RWPE2 (cell line): ENCODE results near the gene TRAPPC5.

ENCODE experiments used
- ATAC-seq: fragments of 200-7000 bp; cut with Tn5 transposase; 3 replicates; pipeline ENCODE4 v1.9.1; 2021; ENCODE audit warnings: low read depth
- DNase-seq: peaks from one replicate; pipeline ENCODE4 v3.0.0-alpha.2; 2020; ENCODE audit warnings: low spot score
- H3K27ac ChIP-seq: fragments of 450-650 bp; 2 replicates; pipeline ENCODE4 v1.5.1; 2017; ENCODE audit warnings: mild to moderate bottlenecking; ENCODE audit not compliant: poor library complexity, severe bottlenecking
- H3K27me3 ChIP-seq: fragments of 250-450 bp; sonication (Bioruptor Pico); 2 replicates; pipeline ENCODE4 v1.5.1; 2021; ENCODE audit warnings: mild to moderate bottlenecking, moderate library complexity; ENCODE audit not compliant: insufficient read depth, poor library complexity, severe bottlenecking
- H3K36me3 ChIP-seq: fragments of 250-450 bp; sonication (Bioruptor Pico); 2 replicates; pipeline ENCODE4 v1.5.1; 2020; ENCODE audit warnings: low read depth, mild to moderate bottlenecking, moderate library complexity
- H3K4me1 ChIP-seq: fragments of 250-450 bp; sonication (Bioruptor Pico); 2 replicates; pipeline ENCODE4 v1.5.1; 2021; ENCODE audit warnings: mild to moderate bottlenecking, moderate library complexity; ENCODE audit not compliant: insufficient read depth, poor library complexity, severe bottlenecking
- H3K4me3 ChIP-seq: fragments of 250-450 bp; sonication (Bioruptor Pico); 2 replicates; pipeline ENCODE4 v1.5.1; 2021; ENCODE audit warnings: mild to moderate bottlenecking, moderate library complexity; ENCODE audit not compliant: severe bottlenecking
- H3K9me3 ChIP-seq: fragments of 250-450 bp; sonication (Bioruptor Pico); 2 replicates; pipeline ENCODE4 v1.5.1; 2021; ENCODE audit warnings: mild to moderate bottlenecking, moderate library complexity; ENCODE audit not compliant: severe bottlenecking
- TF ChIP-seq, protein P1 (sequence below): fragments of 450-650 bp; IDR thresholded peaks from one replicate; pipeline ENCODE4 v1.5.1; 2017; ENCODE audit warnings: mild to moderate bottlenecking, moderate library complexity; ENCODE audit not compliant: poor library complexity, severe bottlenecking

The TRAPPC5 gene

DNA sequence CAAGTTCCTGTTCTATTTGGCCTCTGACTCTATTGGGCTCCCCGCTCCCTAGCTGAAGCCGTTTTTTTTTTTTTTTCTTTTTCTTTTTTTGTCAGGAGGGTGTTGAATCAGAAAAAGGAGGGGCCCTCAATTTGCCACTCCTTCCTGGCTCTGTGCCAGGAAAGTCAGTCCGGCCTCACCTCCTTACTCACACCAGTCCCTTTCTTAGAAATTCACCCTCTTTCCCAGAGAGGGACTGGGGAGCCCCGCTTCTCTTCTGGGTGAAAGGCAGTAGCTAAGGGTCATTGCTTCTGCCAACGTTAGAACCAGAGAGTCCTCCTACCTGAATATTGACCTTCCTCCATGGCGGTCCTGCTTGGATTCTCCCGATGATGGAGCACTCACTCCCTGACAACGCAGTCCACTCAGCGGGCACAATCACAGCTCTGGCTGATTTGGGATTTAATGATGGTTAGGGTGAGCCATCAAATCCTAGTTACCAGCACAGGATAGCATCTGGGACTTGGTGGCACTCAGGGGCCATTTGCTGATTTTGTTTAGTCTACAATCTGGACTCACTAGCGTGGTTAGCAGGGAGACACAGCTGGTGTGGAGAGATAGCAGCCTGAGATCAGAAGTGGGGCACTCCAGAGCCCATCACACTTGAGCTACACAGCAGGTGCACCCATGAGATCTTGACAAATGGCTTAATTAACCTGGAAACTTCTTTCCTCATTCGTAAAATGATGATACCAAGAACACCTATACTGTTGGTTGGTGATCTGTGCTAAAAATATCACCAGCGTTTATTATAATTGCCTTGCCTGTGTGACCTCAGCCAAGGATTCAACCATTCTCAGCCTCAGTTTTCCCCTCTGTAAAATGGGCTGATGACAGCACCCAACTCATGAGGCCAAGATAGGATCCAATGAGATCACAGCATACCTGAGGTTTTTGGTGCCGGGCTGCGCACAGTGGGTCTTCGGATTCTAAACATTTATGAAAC, 19.1 kb downstream of the TRAPPC5 start:
- no peak for DNase-seq
- TF ChIP-seq, protein P1, sequence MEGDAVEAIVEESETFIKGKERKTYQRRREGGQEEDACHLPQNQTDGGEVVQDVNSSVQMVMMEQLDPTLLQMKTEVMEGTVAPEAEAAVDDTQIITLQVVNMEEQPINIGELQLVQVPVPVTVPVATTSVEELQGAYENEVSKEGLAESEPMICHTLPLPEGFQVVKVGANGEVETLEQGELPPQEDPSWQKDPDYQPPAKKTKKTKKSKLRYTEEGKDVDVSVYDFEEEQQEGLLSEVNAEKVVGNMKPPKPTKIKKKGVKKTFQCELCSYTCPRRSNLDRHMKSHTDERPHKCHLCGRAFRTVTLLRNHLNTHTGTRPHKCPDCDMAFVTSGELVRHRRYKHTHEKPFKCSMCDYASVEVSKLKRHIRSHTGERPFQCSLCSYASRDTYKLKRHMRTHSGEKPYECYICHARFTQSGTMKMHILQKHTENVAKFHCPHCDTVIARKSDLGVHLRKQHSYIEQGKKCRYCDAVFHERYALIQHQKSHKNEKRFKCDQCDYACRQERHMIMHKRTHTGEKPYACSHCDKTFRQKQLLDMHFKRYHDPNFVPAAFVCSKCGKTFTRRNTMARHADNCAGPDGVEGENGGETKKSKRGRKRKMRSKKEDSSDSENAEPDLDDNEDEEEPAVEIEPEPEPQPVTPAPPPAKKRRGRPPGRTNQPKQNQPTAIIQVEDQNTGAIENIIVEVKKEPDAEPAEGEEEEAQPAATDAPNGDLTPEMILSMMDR = no peak
- H3K27ac ChIP-seq = no peak overlapping the region
- ATAC-seq = no peak
- no peaks in the 10 kb centered on the region for H3K4me1 ChIP-seq
- no peaks in the 10 kb centered on the region for H3K36me3 ChIP-seq
- no peaks in the 10 kb centered on the region for H3K27me3 ChIP-seq
- no peaks in the 10 kb centered on the region for H3K9me3 ChIP-seq
- no peak overlapping the region for H3K4me3 ChIP-seq

DNA sequence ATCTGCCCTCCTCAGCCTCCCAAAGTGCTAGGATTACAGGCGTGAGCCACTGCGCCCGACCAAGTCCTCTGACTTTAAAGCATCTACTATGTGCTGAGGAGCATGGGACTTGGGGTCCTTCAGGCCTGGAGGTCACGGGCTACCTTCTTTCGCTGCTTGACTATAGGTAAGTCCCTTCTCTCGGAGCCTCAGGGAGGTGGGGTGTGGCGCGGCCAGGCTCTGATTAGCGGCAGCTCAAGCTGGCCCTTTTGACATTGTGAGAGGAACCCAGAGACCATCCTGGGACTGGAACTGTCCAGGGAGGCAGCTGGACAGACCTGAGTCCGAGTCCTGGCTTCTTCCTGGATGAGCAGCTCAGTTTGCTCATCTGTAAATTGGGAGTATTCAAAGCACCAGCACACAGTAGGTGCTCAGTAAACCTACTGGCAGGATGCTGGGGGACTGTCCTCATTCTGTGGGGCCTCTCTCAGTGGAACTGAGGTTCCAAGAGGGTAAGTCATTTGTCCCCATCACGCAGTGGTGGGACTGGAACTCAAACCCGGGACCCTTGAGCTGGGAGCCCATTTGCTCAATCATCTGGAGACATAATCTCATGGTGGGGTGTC, 20.5 kb downstream of the TRAPPC5 start:
- TF ChIP-seq, protein P1 = no peak
- H3K27me3 ChIP-seq = no peaks in the 10 kb centered on the region
- DNase-seq = no peak

DNA sequence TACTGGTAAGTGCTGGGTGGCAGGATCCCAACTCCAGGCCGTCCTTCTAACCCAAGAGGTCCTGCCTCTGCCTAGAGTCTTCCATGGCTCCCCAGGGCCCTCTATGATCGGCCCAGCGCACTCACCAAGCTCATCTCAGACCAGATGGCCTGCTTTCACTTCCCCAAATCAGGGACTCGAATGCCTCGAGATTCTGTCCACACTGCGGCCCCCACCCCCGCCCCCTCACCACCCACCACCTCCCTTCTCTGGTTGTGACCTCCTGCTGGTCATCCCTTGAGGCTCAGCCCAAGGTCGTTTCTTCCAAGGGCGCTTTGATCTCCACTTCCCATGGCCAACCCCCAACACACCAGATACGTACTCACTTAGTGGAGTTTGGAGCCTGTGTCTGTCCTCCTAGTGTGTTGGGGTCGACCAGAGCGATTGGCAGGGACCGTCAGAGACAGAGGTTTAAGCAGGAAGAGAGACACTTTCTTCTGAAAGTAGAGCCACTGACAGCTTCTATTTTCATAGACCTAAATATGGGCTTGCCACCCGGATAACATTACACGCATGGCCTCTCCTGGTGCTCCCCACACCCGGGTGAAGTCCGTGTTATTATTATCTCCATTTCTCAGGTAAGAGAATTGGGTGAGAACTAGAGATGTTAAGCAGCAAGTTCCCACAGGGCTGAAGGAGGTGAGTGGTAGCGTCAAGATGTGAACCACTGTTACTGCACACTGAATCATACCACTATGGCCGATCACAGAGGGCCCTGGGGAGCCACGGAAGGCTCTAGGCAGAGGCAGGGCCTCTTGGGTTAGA, 21.2 kb downstream of the TRAPPC5 start, which contains the start of gene FCER2:
FCER2 (minus strand) TSS at position 478 of the 804 bp plus-strand sequence. CDS start 2,371 bp downstream, outside the sequence.
- no peak for DNase-seq
- TF ChIP-seq, protein P1 = no peak
- H3K4me3 ChIP-seq = no peak within 1 kb of the TSS
- no peaks in the 10 kb centered on the region for H3K4me1 ChIP-seq
- no peaks in the 10 kb centered on the region for H3K9me3 ChIP-seq
- H3K36me3 ChIP-seq = no peaks in the 10 kb centered on the region
- H3K27me3 ChIP-seq = no peaks in the 10 kb centered on the region
- ATAC-seq = no peak
- no peak within 1 kb of the TSS for H3K27ac ChIP-seq

More for the DNA sequence above, 20.5 kb downstream of the TRAPPC5 start:
- Histone ChIP-seq H3K27ac (no peak overlapping the region), H3K4me3 (no peak overlapping the region), H3K36me3 (no peaks in the 10 kb centered on the region), H3K4me1 (no peaks in the 10 kb centered on the region), H3K9me3 (no peaks in the 10 kb centered on the region)
- ATAC-seq = no peak

DNA sequence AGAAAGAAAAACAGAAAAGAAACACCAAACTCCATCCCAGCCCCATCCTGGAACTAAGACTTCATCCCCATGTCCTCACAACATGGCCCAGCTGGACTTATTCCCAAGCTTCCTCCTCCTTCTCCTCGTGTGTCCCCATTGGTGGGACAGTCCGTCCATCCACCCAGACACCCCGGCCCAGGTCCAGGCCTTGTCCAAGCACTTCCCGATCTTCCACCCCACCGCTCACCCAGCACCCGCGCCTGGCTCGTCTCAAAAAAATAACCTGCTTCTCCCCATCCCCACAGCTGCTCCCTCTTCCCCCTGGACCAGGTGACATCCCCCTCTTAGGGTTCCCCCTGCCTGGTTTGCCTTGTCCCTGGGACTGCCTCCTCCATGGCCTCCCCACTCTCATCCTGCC, 22.7 kb downstream of the TRAPPC5 start:
- no peaks in the 10 kb centered on the region for H3K9me3 ChIP-seq
- H3K4me1 ChIP-seq = no peaks in the 10 kb centered on the region
- H3K27me3 ChIP-seq = no peaks in the 10 kb centered on the region
- no peak overlapping the region for H3K4me3 ChIP-seq
- no peaks in the 10 kb centered on the region for H3K36me3 ChIP-seq
- DNase-seq = no peak
- TF ChIP-seq, protein P1 = no peak
- H3K27ac ChIP-seq = no peak overlapping the region
- ATAC-seq = no peak
